GM21360 (cell line): ENCODE data around the gene IMP4.
"Not testable (repeated sequence)": the region's sequence is repeated elsewhere in the genome, so short reads cannot be mapped to it uniquely, and the experiment has no call there.

Experiments used
- ATAC-seq: cut with Tn5 transposase; IDR thresholded peaks from one replicate; pipeline ENCODE4 v1.9.1; 2021; ENCODE audit warnings: mild to moderate bottlenecking, moderate library complexity; ENCODE audit not compliant: unreplicated experiment

IMP4 gene, protein sequence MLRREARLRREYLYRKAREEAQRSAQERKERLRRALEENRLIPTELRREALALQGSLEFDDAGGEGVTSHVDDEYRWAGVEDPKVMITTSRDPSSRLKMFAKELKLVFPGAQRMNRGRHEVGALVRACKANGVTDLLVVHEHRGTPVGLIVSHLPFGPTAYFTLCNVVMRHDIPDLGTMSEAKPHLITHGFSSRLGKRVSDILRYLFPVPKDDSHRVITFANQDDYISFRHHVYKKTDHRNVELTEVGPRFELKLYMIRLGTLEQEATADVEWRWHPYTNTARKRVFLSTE

GRCh38 chr2:130342533-130343275 is at the start of gene IMP4:
IMP4 (plus strand) TSS chr2:130342897; CDS start chr2:130342933, 36 bp downstream.
- ATAC-seq, result peak; percentile 89

- ATAC-seq, result no peak
Measured at GRCh38 chr2:130300258-130300969, 42.3 kb upstream of the IMP4 start.

GRCh38 chr2:130300970-130301348 is 41.7 kb upstream of the IMP4 start:
- no peak for ATAC-seq

- ATAC-seq, result no peak
Measured at GRCh38 chr2:130302164-130302886, 40.4 kb upstream of the IMP4 start.

GRCh38 chr2:130303169-130303568 is 39.5 kb upstream of the IMP4 start:
- peak; percentile 72 for ATAC-seq

DNA sequence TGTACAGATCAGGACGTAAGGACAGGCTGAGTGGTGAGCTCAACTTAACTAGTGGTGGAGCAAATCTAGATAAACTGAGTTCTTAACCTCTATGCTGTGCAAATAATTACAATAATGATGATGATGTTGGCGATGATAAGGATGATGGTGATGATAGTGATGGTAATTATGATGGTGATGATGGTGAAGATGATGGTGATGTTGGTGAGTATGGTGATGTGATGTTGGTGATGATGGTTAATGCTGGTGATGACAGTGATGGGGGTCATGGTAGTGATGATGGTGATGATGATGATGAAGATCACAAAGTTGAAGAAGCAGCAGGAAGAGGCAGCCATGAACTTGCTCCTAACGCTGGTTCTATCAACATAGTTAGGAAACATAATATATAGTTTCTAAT is 38.0 kb upstream of the IMP4 start:
- no peak for ATAC-seq

DNA sequence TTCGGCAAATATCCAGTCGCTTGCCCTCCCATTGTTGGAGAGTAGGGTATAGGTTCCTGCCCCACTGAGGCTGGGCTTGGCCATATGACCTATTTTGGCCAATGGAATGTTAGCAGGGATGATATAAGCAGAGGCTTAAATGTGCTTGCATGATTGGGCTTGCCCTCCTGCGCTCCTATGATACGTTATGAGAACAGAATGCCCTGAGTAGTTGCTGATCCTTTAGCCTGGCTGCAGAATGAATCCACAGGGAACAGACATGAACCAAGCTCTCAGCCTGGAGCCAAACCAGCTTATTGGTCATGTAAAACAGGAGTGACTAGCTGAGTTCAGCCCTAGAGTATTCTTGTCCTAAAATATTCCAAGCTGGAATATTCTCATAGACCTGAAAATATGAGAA is 34.8 kb upstream of the IMP4 start:
- no peak for ATAC-seq

- ATAC-seq, result no peak
Measured at GRCh38 chr2:130310881-130311280, 31.8 kb upstream of the IMP4 start.

DNA sequence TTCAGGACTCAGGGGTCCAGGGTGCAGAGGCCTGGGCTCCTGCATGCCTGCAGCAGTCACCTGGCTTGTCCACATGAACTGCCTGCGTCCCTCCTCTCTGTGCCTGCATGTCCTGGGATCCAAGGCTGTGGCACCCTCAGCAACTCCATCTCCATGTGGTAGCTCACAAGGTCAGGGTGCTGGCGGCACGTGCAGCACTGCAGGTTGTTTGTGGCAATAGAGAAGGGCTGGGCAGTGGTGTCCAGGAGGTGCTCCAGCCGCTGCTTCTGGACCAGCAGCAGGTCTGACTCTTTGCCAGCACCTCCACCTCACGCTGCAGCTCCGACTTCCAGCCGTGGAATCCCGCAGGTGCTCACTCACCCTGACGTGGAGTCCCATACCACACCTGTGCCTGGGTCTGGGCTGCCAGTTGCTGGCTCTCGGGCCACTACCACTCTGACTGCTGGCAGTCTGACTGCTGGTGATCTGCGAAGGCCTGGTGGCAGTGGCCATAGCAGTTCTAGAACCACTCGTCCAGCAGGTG is 28.8 kb upstream of the IMP4 start:
- no peak for ATAC-seq

DNA sequence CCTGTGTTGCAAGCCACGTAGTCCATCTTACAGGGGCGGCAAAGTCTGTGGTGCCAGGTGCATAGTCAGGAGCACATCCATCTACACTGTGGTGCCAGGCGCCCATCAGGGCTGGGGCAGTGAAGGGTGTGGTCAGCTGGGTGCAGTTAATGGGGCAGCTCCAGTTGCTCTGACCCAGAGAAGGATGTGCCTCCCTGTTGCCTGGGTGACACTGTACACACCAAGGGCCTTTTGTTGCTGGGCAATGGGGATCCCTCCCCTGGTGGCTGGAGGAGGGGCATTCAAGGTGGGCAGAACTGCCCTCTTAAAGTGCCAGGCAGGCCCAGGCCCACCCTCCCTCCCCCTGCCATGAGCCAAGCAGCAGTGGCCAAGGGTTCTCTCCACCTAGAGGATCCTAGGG is 28.3 kb upstream of the IMP4 start:
- ATAC-seq, result no peak

DNA sequence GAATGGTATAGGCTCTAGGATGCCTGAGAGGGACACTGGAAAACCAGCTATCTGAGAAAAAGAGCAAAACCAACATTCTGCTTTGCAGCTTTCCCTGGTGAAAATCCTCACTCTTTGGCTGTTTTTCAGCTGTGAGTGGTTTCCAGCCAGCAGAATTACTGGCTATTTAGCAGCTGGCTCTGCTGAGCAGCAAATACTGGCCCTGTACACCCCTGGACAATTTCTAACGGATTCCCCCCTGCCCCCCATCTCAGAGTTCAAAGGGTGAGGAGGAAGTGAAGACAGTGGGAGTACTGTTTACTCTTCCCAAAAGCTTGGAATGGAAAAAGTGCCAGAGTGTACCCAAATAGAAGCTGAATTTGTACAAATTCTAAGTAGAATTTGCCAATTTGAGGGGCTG is 26.1 kb upstream of the IMP4 start:
- ATAC-seq, result no peak

GRCh38 chr2:130318906-130319305 is 23.8 kb upstream of the IMP4 start:
- ATAC-seq, result no peak

DNA sequence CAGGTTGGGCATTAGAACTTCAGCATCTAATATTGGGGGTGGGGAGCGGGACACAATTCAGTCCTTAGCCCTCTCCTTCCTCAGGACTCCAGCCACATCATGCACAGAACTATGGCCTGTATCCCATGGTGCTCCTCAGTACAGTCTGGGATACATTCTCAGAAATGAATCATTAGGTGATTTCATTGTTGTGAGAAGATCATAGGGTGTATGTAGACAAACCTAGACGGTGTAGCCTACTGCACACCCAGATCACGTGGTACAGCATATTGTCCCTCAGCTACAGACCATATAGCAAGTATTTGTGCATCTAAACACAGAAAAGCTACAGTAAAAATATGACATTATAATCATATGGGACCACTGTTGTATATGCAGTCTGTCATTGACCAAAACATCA is 23.2 kb upstream of the IMP4 start:
- ATAC-seq, result no peak

- ATAC-seq, result no peak
Measured at GRCh38 chr2:130327703-130328527, 14.8 kb upstream of the IMP4 start.

DNA sequence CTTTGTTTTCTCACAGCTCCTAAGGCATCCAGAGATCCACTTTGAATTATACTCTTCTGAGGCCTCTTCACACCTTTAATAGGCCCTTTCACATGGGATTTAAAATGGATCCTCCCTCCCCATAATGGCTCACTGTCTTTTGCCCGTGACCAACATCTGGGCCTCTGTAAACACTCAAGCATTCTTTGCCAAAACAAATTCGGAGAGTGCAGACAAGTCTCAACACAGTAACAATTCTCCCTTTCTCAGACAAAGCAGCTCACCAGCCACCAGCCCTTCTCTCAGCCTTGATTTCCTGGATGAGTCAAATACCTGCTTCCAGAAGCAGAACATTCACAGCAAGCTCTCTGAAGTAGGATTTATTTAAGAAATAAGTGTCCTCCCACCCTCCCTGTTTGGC is 14.0 kb upstream of the IMP4 start:
- ATAC-seq, result no peak

DNA sequence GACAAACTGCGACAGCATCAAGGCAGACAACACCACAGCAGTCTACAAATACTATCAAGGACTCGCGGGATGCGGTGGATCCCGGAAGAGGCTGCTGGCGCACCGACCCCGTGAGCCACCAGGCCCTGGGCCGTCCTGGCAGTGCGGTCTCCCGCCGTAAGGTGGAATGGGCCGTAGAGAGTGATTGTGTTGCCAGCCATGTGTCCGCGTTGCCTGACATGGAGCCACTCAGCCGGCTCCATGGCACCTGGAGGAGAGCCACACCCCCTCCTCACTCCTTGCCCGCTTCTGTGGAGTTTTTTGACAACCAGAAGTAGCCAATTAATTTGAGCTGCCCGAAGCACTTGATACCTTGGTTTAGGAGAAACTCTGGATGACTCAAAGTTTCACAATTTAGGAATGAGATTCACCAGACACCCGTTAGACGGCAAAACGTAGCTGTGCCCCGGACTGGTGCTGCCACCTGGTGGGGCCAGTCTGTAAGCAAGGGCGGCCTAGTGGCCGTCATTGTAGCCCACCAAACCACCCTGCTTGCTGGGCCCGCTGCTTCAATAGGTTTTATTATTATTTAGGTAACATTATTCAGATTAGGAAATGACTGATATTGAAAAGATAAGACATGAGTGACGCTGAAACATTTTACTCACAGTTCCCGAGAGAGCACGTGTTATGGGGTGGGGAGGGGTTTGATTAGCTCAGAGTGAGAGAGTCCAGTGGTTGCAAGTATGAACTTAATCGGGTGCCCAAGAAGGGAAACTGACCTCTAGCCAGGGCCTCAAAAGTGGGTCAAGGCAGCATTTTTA is 10.2 kb upstream of the IMP4 start:
- ATAC-seq, result peak; percentile 54

DNA sequence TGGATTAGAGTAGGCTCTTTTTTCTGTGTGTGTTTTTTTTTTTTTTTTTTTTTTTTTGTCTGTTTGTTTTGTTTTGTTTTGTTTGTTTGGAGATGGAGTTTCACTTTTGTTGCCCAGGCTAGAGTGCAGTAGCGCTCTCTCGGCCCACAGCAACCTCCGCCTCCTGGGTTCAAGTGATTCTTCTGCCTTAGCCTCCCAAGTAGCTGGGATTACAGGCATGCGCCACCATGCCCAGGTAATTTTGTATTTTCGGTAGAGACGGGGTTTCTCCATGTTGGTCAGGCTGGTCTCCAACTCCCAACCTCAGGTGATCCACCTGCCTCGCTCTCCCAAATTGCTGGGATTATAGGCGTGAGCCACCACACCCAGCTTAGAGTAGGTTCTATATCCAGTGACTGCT is 9.4 kb upstream of the IMP4 start:
- ATAC-seq, result not testable (repeated sequence)

GRCh38 chr2:130334026-130334425 is 8.7 kb upstream of the IMP4 start:
- ATAC-seq, result no peak

- ATAC-seq, result no peak
Measured at GRCh38 chr2:130335226-130335625, 7.5 kb upstream of the IMP4 start.
